Embryonic facial prominence (tissue), 1 donor: Measurements from ENCODE around the gene G6PD.
"Not testable (repeated sequence)": the region's sequence is repeated elsewhere in the genome, so short reads cannot be mapped to it uniquely, and the experiment has no call there.

Source experiments
- DNase-seq: peaks from one replicate; pipeline ENCODE4 v3.0.0-alpha.2; 2016; ENCODE audit errors: extremely low spot score

The G6PD gene

GRCh38 chrX:154515090-154515965, 31.3 kb downstream of the G6PD start:
- DNase-seq = no peak

- DNase-seq = no peak
Observed at GRCh38 chrX:154513716-154514115, 32.9 kb downstream of the G6PD start.

GRCh38 chrX:154512879-154513553, 33.6 kb downstream of the G6PD start:
- DNase-seq = no peak

GRCh38 chrX:154511761-154512160, 34.9 kb downstream of the G6PD start:
- DNase-seq = no peak

- no peak for DNase-seq
Observed at GRCh38 chrX:154509455-154509854, 37.2 kb downstream of the G6PD start.

GRCh38 chrX:154508384-154508745, 38.3 kb downstream of the G6PD start:
- no peak for DNase-seq

GRCh38 chrX:154507673-154508383, 38.8 kb downstream of the G6PD start:
- no peak for DNase-seq

- DNase-seq = no peak
Observed at GRCh38 chrX:154506483-154507332, 39.9 kb downstream of the G6PD start.

- DNase-seq = no peak
Observed at GRCh38 chrX:154505734-154506133, 40.9 kb downstream of the G6PD start.

GRCh38 chrX:154502989-154503388, 43.7 kb downstream of the G6PD start:
- DNase-seq = no peak

GRCh38 chrX:154502098-154502497, 44.5 kb downstream of the G6PD start:
- DNase-seq = no peak

GRCh38 chrX:154501423-154501822, 45.2 kb downstream of the G6PD start:
- DNase-seq = not testable (repeated sequence)

GRCh38 chrX:154496591-154497137, 50.0 kb downstream of the G6PD start:
- DNase-seq = not testable (repeated sequence)

GRCh38 chrX:154495472-154495922, 51.1 kb downstream of the G6PD start:
- DNase-seq = no peak

- no peak for DNase-seq
Observed at GRCh38 chrX:154494715-154495114, 51.9 kb downstream of the G6PD start.

- peak; percentile 74 for DNase-seq
Observed at GRCh38 chrX:154490414-154491083, 56.1 kb downstream of the G6PD start, which contains the start of gene SLC10A3. SLC10A3 (minus strand) TSS chrX:154490629; CDS start chrX:154488940, 1,689 bp downstream.

GRCh38 chrX:154490021-154490413, 56.6 kb downstream of the G6PD start:
- DNase-seq = no peak

- DNase-seq = no peak
Observed at GRCh38 chrX:154489182-154489581, 57.5 kb downstream of the G6PD start.

- DNase-seq = no peak
Observed at GRCh38 chrX:154488336-154489075, 58.1 kb downstream of the G6PD start.
